GM18951 (cell line): ENCODE data around the gene R3HDM2.

Source experiments
- POLR2A ChIP-seq: IDR thresholded peaks from 4 replicates; pipeline ENCODE4 v1.6.1; 2011; ENCODE audit warnings: mild to moderate bottlenecking; ENCODE audit not compliant: insufficient read length, insufficient read depth; ENCODE audit errors: extremely low read depth
- in situ Hi-C: fragments of 300-500 bp; cut with MboI; formaldehyde crosslinking; loops from one replicate; pipeline ENCODE4 v1.12.0; 2022; ENCODE audit warnings: low sequenced_read_pairs, mixed read lengths, inconsistent platforms; ENCODE audit not compliant: unreplicated experiment

The R3HDM2 gene

DNA sequence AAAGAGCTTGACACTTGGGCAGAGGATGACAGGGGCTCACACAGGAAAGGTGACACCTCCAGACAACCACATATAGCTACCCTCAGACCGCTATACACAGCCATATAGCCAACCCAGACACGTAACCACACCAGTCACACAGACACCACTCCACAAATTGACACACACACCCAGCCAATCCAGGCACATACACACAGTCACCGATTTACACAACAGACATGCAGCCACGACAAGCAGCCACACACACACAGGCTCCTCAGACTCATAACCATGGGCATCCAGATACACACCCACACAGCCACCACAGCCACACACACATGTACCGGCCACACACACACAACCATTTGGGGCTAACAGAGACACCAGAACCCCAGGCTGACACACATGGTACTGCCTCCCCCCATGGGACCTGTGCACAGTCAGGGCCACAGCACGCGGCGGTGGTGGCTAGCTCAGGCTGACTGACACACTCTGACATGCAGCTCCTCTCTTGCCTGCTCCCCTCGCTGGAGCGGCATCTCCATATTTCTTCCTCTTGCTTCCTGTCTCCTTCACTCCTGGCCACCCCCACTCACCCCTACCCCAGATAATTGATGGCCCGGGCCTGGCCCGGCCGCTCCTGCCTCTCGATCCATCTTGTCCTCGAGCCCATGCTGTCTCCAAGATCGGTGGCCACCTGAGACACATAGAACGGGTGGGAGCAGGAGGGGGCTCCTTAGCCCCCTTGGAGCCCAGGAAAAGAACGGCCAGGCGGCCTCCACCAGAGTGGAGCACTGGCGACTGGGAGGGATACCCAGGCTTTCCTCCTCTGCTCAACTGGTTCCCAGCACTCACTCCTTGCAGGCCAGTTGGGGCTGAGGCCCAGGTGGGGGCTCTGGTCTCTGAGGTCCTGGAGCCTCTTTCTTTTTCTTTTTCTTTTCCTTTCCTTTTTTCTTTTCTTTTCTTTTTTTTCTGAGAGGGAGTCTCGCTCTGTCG is 207.4 kb downstream of the R3HDM2 start:
- in situ Hi-C loops = no loop called here
- no peak for TF ChIP-seq POLR2A

DNA sequence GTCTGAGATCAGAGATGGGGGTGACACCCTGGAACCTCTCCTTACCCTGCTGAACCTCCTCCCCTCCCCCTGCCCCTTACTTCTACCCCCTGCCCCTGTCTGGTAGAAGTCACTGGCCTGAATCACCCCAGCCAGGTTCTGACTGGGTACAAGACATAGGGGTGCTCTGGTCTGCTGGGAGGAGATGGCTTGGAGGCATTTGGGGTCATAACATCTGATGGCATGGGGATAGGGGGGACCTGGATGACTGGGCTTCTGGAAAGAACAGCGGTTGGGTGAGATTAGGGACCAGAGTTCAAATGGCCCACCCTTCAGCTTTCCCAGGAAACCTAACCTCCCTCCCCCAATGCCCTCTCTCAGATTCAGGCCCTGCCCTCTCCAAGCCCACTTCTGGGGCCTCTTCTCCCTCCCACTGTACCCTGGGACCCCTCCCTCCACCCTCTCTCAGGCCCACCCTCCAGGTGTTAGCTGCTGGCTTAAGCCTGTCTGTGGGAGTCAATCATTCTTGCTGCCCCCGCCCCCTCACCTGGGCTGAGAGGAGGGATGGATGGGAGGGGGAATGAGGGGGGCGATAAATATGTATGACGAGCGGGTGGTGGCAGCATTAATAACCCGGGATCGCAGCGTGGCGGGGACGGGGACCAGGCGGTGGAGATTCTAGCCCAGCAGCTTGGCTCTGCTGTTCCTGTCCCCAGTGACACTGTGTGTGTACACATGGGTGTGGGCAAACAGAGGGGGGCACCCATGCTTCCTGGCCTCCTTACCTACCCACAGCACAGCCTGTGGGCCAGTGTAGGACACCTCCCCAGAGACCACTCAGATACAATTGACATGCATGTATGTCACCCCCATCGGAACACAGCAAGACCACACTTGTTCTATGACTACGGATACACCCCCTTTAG is 208.3 kb downstream of the R3HDM2 start:
- no peak for TF ChIP-seq POLR2A
- in situ Hi-C loops = no loop called here

GRCh38 chr12:57221169-57221917 is 209.5 kb downstream of the R3HDM2 start:
- no peak for TF ChIP-seq POLR2A
- in situ Hi-C loops = no loop called here

DNA sequence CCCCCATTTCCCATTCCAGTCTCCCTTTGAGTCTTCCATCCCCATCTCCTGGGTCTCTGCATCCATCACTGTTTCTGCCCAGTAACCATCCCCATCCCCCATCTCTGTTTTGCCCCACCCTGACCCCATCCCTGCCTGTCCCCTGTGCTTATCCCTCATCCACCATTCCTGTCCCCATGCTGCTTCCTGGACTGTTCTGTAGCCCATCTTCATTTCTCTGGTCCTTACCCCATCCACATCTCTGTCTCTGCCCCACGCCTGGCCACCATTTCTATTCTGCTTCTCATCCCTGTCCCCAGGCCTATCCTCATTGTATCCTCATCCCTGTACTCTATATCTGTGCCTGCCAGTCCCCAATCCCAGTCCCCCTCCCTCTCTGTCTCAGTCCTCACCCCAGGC is 210.1 kb downstream of the R3HDM2 start:
- in situ Hi-C loops = no loop called here
- no peak for TF ChIP-seq POLR2A

- TF ChIP-seq POLR2A = no peak
- in situ Hi-C loops = no loop called here
Measured at GRCh38 chr12:57219993-57220754, 210.7 kb downstream of the R3HDM2 start.

- in situ Hi-C loops = no loop called here
- TF ChIP-seq POLR2A = no peak
Measured at GRCh38 chr12:57219205-57219992, 211.4 kb downstream of the R3HDM2 start.

DNA sequence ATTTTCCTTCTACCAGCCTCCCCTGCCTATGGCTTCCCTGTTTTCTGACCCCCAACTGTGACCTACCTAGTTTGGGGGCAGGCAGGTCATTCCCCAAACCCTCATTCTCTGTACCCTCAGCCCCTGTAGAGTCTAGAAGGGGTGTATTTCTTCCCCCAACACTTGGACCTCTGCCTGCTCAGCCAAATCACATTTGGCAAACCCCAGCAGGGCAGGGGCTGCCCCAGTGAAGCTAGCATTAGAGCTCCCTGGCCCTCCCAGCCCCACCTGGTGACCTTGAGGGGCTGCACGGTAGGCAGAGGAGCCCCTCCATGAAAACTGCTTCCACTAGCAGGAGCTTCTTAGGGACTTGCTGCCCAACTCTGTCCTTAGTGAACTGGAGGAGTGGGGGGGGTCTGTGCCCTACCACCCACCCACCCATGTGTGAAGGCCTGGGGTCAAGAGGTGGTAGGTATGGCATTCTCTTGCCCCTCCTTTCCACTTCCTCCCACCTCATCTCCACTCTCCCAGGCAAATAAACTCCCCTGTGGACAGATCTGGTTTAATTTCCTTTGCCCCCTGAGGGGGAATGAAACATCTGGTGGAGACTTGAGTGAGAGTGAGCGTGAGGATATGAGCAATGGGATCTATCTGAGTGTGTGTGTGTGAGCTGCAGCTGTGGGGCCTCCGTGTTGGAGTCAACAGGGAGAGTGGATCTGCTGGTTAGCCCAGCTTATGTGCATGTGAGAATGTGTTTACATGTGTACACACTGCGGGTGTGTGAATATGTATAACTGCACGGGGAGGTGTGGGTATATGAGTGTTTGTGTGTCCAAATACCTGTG is 212.6 kb downstream of the R3HDM2 start:
- no peak for TF ChIP-seq POLR2A
- in situ Hi-C loops = no loop called here

DNA sequence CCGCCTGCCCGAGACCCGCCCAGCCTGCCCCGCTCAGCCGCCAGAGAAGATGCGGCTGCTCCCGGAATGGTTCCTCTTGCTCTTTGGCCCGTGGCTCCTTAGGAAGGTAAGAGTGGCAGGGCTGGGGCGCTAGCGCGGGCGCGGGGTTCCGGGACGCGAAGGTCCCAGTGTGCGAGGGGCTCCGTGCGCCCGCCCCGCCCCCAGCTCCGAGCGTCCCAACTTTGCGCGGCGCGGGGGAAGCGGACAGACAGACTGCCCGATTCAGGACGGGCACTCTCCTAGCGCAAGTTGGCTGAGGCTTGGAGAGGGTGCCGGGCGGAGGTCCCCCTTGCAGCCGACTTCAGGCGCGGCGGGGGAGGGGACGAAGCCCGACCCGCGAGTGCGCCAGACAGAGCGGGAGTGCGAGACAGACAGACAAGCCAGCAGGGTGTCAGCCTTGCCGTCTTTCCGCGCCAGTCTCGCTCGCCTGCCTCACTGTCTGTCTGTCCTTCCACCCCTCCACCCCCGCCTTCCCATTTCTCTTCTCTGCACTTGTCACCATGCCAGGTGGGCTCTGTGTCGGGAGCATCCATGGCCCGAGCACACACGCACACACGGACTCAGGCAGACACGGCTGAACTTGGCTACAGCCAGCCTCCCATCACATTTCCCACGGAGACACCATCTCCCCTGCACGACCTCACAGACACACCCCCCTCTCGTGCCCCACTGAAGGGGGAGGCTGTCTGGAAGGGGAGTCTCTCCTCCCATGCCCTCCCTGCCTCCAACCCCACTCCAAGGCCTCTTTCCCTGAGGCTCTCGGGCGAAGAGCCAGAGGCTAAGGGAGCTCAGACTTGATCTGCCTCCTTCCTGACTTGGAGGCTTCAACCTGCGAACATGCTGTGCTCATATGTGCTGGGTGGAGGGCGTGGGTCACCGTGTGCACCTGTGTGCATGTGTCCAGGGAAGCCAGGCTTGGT is 213.6 kb downstream of the R3HDM2 start:
- no peak for TF ChIP-seq POLR2A
- in situ Hi-C loops = no loop called here

DNA sequence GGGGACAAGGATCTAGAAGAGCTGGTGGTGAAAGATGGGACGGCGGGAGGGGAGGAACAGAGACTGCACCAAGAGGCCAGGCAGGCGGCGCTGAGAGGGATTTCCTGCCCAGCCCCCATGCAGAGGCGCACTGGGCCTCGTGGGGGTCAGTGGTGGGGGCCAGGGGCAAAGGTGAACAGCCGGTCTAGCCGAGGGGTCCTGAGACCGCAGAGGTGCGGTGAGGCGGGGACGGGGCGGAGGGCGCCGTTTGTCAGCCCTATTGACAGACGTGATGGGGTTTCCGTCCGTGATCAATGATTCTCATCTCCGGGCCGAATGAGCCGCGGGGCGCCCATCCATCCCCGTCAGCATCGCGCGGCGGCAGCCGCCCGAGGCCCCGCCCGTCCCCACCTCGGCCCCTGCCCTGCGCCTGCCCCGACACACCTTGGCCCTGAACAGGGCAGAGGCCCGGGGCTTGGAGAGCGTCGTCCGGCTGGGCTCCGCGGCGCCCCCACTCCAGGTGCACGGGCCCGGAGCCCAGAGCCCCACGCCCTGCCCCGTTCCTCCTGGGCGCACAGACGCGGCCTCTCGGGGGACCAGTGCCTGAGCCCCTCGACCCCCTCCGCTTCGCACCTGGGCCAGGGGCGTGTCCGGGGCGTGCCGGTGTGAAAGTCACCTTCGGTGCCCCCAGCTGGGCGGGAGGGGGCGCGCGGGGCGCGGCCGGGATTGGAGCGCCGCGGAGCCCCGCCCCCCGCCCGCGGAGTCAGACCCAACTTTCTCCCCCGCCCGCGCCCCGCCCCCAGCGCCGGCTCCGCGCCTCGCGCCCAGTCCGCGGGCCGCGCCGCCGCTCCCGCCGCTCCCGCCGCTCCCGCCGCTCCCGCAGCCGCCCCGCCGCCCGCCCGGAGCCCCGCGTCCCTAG is 214.6 kb downstream of the R3HDM2 start, which contains the start of gene NXPH4:
Gene NXPH4, plus strand, starts transcription at position 781 of the 898 bp plus-strand sequence. CDS start 176 bp downstream, outside the sequence.
- no peak for TF ChIP-seq POLR2A
- in situ Hi-C loops = no loop called here
